Measurements from ENCODE around the gene STAB1. TPM values are rescaled to one million over a fixed set of nuclear protein-coding genes. Genes with fewer than 3 reads are reported as not detected.

Gene STAB1
- total RNA-seq, 1 experiment from 2014 or later: 0.33 TPM

DNA sequence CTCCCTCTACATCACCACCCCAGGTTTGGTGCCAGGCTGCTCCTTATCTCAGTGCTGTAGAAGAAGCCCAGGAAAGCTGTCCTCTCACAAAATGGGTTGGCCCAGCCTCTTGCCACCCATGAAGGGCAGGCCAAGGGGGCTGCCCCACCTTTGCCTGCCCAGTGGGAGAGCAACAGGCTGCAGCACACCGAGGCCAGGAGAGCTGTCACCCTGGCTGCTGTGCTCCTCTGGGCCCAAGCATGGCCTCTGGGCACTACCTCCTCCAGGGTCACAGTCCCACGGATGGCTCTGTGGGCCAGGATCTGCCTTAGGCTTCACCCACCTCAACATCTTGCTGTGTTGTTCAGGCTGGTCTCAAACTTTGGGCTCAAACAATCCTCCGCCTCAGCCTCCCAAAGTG, 6.4 kb upstream of the STAB1 start:
- no peaks in the 10 kb centered on the region for H3K79me2 ChIP-seq (ENCODE audit: low read length)
- intact Hi-C loops (cut with micrococcal nuclease): no loop called here
- H2AFZ ChIP-seq (ENCODE audit: low read length): no peak overlapping the region
- no peak overlapping the region for H3K4me3 ChIP-seq (ENCODE audit: low read length)
- no peaks in the 10 kb centered on the region for H3K27me3 ChIP-seq (ENCODE audit: low read length)
- H3K27ac ChIP-seq (ENCODE audit: low read length): no peak overlapping the region
- ATAC-seq (no peak), DNase-seq (no peak)
- no peak overlapping the region for H3K4me2 ChIP-seq (ENCODE audit: low read length)
- ChIA-PET CTCF (no interaction called here), POLR2A (ENCODE audit: unreplicated experiment) (no interaction called here)
- TF ChIP-seq, protein P1, sequence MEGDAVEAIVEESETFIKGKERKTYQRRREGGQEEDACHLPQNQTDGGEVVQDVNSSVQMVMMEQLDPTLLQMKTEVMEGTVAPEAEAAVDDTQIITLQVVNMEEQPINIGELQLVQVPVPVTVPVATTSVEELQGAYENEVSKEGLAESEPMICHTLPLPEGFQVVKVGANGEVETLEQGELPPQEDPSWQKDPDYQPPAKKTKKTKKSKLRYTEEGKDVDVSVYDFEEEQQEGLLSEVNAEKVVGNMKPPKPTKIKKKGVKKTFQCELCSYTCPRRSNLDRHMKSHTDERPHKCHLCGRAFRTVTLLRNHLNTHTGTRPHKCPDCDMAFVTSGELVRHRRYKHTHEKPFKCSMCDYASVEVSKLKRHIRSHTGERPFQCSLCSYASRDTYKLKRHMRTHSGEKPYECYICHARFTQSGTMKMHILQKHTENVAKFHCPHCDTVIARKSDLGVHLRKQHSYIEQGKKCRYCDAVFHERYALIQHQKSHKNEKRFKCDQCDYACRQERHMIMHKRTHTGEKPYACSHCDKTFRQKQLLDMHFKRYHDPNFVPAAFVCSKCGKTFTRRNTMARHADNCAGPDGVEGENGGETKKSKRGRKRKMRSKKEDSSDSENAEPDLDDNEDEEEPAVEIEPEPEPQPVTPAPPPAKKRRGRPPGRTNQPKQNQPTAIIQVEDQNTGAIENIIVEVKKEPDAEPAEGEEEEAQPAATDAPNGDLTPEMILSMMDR (conservative IDR thresholded peaks at IDR 0.05; ENCODE audit: low read depth, low read length): no peak
- no peak for TF ChIP-seq EZH2phosphoT487 (IDR thresholded peaks at IDR 0.05; ENCODE audit: borderline replicate concordance, low read length)
- TF ChIP-seq EZH2 (IDR thresholded peaks at IDR 0.05; ENCODE audit: low read length, unreplicated experiment): no peak
- H3K9ac ChIP-seq (ENCODE audit: low read length): no peak overlapping the region
- H3K9me3 ChIP-seq (ENCODE audit: low read length): no peaks in the 10 kb centered on the region
- H3F3A ChIP-seq (ENCODE audit: low read length, unreplicated experiment): no peaks in the 10 kb centered on the region
- no peaks in the 10 kb centered on the region for H3K9me2 ChIP-seq (replicated peaks; ENCODE audit: low read length)
- H3K4me1 ChIP-seq (ENCODE audit: insufficient read depth, low read length): no peaks in the 10 kb centered on the region
- BruUV-seq (replicated peaks): no TSS peak
- peaks cover 19% of the 10 kb centered on the region for H3K36me3 ChIP-seq (ENCODE audit: low read depth, low read length)
- no peaks in the 10 kb centered on the region for H4K20me1 ChIP-seq (ENCODE audit: low read length)

DNA sequence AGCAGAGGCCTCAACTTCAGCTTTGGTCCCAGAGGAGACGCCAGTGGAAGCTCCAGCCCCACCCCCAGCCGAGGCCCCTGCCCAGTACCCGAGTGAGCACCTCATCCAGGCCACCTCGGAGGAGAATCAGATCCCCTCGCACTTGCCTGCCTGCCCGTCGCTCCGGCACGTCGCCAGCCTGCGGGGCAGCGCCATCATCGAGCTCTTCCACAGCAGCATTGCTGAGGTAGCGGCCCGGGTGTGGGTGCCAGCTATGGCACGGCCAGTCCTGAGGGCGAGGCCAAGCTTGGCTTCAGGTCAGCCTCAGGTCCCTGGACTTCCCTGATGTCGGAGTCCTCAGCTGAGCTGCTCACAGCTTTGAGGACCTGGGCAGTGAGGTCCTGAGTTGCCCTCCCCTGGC, 5.7 kb upstream of the STAB1 start:
- Histone ChIP-seq H3K9me2 (replicated peaks; ENCODE audit: low read length) (no peaks in the 10 kb centered on the region), H3K4me1 (ENCODE audit: insufficient read depth, low read length) (no peaks in the 10 kb centered on the region), H3K4me2 (ENCODE audit: low read length) (no peak overlapping the region), H2AFZ (ENCODE audit: low read length) (no peak overlapping the region), H3F3A (ENCODE audit: low read length, unreplicated experiment) (no peaks in the 10 kb centered on the region), H3K9me3 (ENCODE audit: low read length) (no peaks in the 10 kb centered on the region), H3K4me3 (ENCODE audit: low read length) (no peak overlapping the region), H3K79me2 (ENCODE audit: low read length) (no peaks in the 10 kb centered on the region), H3K27me3 (ENCODE audit: low read length) (no peaks in the 10 kb centered on the region), H3K9ac (ENCODE audit: low read length) (no peak overlapping the region), H3K27ac (ENCODE audit: low read length) (no peak overlapping the region), H3K36me3 (ENCODE audit: low read depth, low read length) (peaks cover 19% of the 10 kb centered on the region), H4K20me1 (ENCODE audit: low read length) (no peaks in the 10 kb centered on the region)
- no TSS peak for BruUV-seq (replicated peaks)
- POLR2A ChIA-PET (ENCODE audit: unreplicated experiment): no interaction called here
- intact Hi-C loops (cut with micrococcal nuclease): no loop called here
- ATAC-seq: no peak
- DNase-seq: no peak
- CTCF ChIA-PET: no interaction called here
- TF ChIP-seq, protein P1 (conservative IDR thresholded peaks at IDR 0.05; ENCODE audit: low read depth, low read length): no peak
- no peak for TF ChIP-seq EZH2phosphoT487 (IDR thresholded peaks at IDR 0.05; ENCODE audit: borderline replicate concordance, low read length)
- no peak for TF ChIP-seq EZH2 (IDR thresholded peaks at IDR 0.05; ENCODE audit: low read length, unreplicated experiment)

DNA sequence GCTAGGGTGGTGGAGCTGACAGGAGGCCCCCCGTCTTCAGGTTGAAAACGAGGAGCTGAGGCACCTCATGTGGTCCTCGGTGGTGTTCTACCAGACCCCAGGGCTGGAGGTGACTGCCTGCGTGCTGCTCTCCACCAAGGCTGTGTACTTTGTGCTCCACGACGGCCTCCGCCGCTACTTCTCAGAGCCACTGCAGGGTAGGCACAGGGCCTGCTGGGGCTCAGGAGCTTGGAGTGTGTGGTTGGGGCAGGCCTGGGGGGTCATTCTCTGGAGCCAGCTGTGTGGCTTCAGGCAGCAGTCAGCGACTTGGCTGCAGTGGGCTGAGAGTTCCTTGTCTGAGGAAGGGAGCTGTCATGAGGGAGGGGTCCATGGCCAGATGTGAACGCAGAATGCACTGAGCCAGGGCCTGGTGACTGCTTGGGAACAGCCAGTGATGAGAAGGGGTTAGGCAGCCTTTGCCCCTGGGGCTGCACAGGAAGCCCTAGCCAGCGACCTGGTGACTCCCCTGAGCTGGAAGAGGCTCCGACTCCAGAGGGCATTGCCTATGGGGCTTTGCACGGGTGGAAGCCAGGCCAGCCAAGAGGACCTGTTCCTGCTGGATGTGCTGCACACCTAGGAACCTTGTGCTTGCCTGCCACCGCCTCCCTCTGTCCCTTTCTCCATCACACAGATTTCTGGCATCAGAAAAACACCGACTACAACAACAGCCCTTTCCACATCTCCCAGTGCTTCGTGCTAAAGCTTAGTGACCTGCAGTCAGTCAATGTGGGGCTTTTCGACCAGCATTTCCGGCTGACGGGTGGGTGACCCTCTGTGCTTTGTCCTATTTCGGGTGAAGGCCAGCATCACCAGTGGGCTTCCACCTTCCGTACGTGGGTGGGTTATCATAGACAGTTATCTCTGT, 4.9 kb upstream of the STAB1 start:
- Histone ChIP-seq H2AFZ (ENCODE audit: low read length) (no peak overlapping the region), H3K9me2 (replicated peaks; ENCODE audit: low read length) (no peaks in the 10 kb centered on the region), H3K4me3 (ENCODE audit: low read length) (no peak overlapping the region), H4K20me1 (ENCODE audit: low read length) (no peaks in the 10 kb centered on the region), H3K4me1 (ENCODE audit: insufficient read depth, low read length) (no peaks in the 10 kb centered on the region), H3K27ac (ENCODE audit: low read length) (no peak overlapping the region), H3F3A (ENCODE audit: low read length, unreplicated experiment) (no peaks in the 10 kb centered on the region), H3K27me3 (ENCODE audit: low read length) (no peaks in the 10 kb centered on the region), H3K79me2 (ENCODE audit: low read length) (no peaks in the 10 kb centered on the region), H3K36me3 (ENCODE audit: low read depth, low read length) (peaks cover 19% of the 10 kb centered on the region), H3K9ac (ENCODE audit: low read length) (no peak overlapping the region), H3K4me2 (ENCODE audit: low read length) (no peak overlapping the region), H3K9me3 (ENCODE audit: low read length) (no peaks in the 10 kb centered on the region)
- ChIA-PET CTCF (no interaction called here), POLR2A (ENCODE audit: unreplicated experiment) (no interaction called here)
- no peak for ATAC-seq
- TF ChIP-seq, protein P1 (conservative IDR thresholded peaks at IDR 0.05; ENCODE audit: low read depth, low read length): no peak
- no peak for TF ChIP-seq EZH2phosphoT487 (IDR thresholded peaks at IDR 0.05; ENCODE audit: borderline replicate concordance, low read length)
- no peak for TF ChIP-seq EZH2 (IDR thresholded peaks at IDR 0.05; ENCODE audit: low read length, unreplicated experiment)
- DNase-seq: no peak
- intact Hi-C loops (cut with micrococcal nuclease): no loop called here
- no TSS peak for BruUV-seq (replicated peaks)

Data from PC-3 (cell line).